HFF-Myc (cell line): ENCODE data around the gene PRKG1.

ENCODE experiments used
- DNase-seq: peaks from one replicate; pipeline ENCODE4 v3.0.0-alpha.2; 2011; ENCODE audit warnings: low read depth; ENCODE audit errors: extremely low read depth
- H3K4me3 ChIP-seq: replicated peaks from 2 replicates; pipeline ENCODE4 v1.5.1; 2011; ENCODE audit warnings: low read depth, mild to moderate bottlenecking, control low read depth, low read length
- TF ChIP-seq, protein P1 (sequence below): IDR thresholded peaks from 2 replicates; pipeline ENCODE4 v1.5.1; 2012; ENCODE audit warnings: mild to moderate bottlenecking, low read depth, low read length, control low read depth; ENCODE audit errors: missing control alignments

PRKG1 gene

DNA sequence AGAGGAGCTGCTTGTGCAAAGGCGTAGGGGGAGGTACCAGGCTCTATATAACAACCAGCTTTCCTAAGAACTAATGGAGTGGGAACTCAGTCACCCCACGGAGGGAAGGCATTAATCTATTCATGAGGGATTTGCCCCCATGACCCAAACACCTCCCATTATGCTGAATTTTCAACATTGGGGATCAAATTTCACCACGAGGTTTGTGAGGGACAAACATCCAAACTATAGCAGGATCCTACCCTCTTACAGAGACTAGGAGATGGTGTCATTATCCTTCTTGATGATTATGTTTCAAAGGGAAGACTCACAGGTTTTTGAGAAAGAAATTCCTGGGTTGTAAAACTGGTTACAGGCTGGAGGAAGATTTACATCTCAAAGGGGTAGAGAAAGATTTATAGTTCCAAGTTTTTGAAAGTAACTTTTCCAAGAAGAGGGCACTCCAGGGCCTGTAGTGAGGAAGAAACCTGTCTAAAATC lies 944.8 kb downstream of the PRKG1 start:
- DNase-seq = no peak

DNA sequence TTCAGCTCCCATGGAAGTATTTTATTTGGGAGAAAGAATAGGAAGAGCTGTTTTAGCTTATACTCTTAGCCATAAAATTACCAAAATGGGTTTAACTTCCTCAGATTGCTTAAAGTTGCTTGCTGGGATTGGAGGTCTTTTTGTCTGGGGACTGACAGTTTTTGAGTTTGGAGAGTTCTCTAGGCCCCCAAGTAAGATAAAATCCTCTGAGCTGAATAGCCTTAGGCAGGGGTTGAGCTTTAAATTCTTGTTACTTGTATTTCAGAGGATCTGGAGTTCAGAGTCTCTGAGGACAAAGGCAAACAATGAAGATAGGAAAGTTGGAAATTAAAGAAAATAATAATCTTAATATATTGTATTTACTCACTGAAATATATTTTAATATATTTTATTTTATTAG lies 945.4 kb downstream of the PRKG1 start:
- TF ChIP-seq, protein P1, sequence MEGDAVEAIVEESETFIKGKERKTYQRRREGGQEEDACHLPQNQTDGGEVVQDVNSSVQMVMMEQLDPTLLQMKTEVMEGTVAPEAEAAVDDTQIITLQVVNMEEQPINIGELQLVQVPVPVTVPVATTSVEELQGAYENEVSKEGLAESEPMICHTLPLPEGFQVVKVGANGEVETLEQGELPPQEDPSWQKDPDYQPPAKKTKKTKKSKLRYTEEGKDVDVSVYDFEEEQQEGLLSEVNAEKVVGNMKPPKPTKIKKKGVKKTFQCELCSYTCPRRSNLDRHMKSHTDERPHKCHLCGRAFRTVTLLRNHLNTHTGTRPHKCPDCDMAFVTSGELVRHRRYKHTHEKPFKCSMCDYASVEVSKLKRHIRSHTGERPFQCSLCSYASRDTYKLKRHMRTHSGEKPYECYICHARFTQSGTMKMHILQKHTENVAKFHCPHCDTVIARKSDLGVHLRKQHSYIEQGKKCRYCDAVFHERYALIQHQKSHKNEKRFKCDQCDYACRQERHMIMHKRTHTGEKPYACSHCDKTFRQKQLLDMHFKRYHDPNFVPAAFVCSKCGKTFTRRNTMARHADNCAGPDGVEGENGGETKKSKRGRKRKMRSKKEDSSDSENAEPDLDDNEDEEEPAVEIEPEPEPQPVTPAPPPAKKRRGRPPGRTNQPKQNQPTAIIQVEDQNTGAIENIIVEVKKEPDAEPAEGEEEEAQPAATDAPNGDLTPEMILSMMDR = no peak
- no peak overlapping the region for H3K4me3 ChIP-seq
- DNase-seq = no peak

More for the DNA sequence above, 944.8 kb downstream of the PRKG1 start:
- TF ChIP-seq, protein P1 = no peak
- no peak overlapping the region for H3K4me3 ChIP-seq

DNA sequence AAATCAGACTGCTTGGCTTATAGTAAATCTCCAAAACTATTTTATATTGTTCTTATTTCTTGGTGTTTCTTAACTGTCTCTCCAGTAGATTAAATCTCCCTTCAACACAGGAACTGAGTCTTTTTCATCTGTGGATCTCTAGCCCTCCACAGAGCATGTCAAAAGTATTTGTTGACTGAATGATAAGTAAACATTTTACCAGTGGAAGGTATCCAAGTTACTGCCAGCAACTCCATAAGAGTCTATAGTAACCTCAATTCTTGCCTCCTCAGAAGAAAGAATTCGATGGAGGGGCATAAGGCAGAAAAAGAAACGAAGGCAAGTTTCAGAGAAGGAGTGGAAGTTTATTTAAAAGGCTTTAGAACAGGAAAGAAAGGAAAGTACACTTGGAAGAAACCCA lies 945.9 kb downstream of the PRKG1 start:
- TF ChIP-seq, protein P1 = no peak
- H3K4me3 ChIP-seq = no peak overlapping the region
- no peak for DNase-seq

DNA sequence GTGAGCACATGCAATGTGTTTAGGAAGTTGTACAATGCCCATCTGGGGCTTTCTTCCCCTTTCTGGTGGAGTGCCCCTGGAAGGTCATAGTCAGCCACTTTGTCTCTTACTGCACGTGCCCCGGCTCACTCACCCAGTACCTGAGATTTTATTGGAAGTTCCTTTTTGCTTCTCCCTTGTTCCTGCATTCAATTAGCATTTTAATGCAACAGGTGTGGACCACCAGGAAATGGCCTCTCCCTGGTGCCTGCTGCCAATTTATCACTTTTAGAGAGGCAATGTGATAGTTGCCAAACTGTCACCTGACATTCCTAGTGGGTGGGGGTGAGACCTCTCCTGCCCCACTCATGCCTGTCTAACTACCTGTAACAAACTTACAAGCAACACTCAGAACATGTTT lies 946.4 kb downstream of the PRKG1 start:
- no peak overlapping the region for H3K4me3 ChIP-seq
- DNase-seq = no peak

DNA sequence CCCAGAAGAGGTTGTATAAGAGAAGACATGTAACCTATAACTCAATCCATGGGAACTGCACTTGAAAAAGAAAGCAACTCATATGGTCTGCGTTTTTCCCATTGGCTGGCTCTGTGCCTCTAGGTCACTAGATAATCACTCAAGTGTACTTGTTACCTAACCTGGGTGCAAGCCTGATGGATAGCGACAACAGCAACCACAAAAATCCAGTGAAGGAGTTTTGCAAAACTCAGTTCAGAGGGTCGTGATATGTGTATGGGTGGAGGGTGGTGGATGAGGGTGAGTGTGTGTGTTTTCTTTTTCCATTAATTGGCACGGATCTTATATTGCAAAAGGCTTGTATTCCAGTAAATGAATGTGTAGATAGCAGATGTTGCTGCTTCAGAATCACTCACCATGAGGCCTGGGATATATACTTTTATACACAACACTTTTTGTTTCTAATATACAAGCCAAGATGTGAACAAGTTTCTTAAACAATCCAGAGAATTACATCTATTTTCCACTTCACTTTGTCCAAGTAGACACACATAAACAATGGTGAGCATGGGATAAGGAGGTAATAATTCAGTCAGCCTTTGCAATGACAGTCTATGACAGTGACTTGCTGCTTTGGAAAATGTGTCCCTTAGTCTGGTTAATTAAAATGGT lies 952.9 kb downstream of the PRKG1 start:
- no peak for DNase-seq

More for the DNA sequence above, 946.4 kb downstream of the PRKG1 start:
- TF ChIP-seq, protein P1 = no peak

DNA sequence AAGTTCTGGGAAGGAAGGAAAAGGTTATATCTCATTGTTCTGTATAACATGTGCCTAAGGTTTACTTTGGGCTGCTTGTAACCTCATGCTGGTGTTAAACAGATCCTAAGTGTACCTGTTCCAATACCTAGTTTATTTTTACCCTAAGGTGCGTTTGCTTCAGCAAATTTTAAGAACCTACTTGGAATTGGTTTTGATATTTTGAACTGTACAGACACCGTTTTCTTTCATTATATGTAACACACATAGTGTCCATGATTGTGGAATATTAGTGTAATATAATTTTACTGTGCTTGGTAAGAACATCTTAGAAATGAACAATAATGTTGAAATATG lies 954.2 kb downstream of the PRKG1 start:
- H3K4me3 ChIP-seq = no peak overlapping the region
- TF ChIP-seq, protein P1 = no peak
- DNase-seq = no peak

More for the DNA sequence above, 952.9 kb downstream of the PRKG1 start:
- TF ChIP-seq, protein P1 = no peak
- no peak overlapping the region for H3K4me3 ChIP-seq

DNA sequence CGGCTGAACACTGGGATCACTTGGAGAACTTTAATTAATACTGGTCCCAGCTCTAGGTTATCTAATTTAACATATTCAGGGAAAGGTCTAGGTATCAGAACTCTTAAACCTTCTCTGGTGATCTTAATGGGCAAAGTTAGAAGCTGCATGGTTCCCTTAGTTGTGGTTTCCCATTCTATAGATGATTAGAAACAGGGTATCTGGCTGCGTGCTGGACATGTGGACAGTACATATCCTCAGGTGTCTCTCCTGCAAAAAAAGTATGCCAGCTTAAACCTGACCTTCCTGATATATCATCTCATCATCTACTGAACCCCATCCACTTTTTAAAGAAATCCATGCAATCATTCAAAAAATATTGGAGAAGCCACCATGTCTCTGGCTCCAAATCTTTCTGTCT lies 955.3 kb downstream of the PRKG1 start:
- no peak overlapping the region for H3K4me3 ChIP-seq
- TF ChIP-seq, protein P1 = no peak
- DNase-seq = no peak
